Measurements from ENCODE around the gene CDK10.

- peak; percentile 29; the same call in 1 of the 2 replicates for TF ChIP-seq POLR2A (IDR thresholded peaks at IDR 0.05; ENCODE audit: low read depth, low read length)
- no peak for TF ChIP-seq TAF1 (IDR thresholded peaks at IDR 0.05; ENCODE audit: borderline replicate concordance, low read depth, low read length)
Observed at GRCh38 chr16:89722392-89723278, 36.1 kb downstream of the CDK10 start.

All from GM12892 (cell line).